Vagina (tissue), 2 donors: ENCODE measurements around the gene KCTD4.

ENCODE experiments used
- POLR2A ChIP-seq, 2 donors: fragments of 450-650 bp; IDR thresholded peaks; one replicate each; pipeline ENCODE4 v1.6.1; 2017; ENCODE audit warnings: antibody characterized with exemption in 2 of 2, mild to moderate bottlenecking in 2 of 2, moderate library complexity in 2 of 2
- TF ChIP-seq, protein P1 (sequence below), 3 experiments: fragments of 450-650 bp in 2 of 3; fragments of 200-600 bp in 1 of 3; sonication (generic) in 1 of 3; IDR thresholded peaks; one replicate each; pipeline ENCODE4 v1.5.1; 2017 to 2019; ENCODE audit warnings: antibody characterized with exemption in 3 of 3, mild to moderate bottlenecking in 2 of 3, moderate library complexity in 2 of 3

DNA sequence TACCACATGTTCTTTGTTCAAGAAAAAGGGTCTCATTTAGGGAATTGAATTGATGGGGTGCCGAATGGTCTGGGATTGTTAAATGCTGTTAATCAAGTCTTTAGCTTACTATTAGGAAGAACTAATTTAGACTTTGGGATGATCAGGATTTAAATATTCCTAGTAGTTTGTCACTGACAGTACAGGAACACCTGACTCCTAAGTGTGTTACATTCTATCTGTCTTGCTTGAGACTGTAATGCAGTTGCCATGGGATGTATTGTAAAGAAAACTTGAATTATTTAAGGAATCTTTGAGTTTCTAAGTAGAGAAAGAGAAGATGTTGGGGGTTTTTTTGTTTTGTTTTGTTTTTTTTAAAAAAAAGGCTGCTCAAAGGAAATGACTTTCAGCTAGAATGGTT, 17.8 kb upstream of the KCTD4 start:
- TF ChIP-seq, protein P1, sequence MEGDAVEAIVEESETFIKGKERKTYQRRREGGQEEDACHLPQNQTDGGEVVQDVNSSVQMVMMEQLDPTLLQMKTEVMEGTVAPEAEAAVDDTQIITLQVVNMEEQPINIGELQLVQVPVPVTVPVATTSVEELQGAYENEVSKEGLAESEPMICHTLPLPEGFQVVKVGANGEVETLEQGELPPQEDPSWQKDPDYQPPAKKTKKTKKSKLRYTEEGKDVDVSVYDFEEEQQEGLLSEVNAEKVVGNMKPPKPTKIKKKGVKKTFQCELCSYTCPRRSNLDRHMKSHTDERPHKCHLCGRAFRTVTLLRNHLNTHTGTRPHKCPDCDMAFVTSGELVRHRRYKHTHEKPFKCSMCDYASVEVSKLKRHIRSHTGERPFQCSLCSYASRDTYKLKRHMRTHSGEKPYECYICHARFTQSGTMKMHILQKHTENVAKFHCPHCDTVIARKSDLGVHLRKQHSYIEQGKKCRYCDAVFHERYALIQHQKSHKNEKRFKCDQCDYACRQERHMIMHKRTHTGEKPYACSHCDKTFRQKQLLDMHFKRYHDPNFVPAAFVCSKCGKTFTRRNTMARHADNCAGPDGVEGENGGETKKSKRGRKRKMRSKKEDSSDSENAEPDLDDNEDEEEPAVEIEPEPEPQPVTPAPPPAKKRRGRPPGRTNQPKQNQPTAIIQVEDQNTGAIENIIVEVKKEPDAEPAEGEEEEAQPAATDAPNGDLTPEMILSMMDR (IDR thresholded peaks at IDR 0.05) = no peak
- no peak for TF ChIP-seq POLR2A (IDR thresholded peaks at IDR 0.05)
